ENCODE data around the gene ST14. TPM values are rescaled to one million over a fixed set of nuclear protein-coding genes. Genes with fewer than 3 reads are reported as not detected.

The ST14 gene
- polyA plus RNA-seq, 3 donors, result 13.3 to 36.0 (median 23.6) TPM

DNA sequence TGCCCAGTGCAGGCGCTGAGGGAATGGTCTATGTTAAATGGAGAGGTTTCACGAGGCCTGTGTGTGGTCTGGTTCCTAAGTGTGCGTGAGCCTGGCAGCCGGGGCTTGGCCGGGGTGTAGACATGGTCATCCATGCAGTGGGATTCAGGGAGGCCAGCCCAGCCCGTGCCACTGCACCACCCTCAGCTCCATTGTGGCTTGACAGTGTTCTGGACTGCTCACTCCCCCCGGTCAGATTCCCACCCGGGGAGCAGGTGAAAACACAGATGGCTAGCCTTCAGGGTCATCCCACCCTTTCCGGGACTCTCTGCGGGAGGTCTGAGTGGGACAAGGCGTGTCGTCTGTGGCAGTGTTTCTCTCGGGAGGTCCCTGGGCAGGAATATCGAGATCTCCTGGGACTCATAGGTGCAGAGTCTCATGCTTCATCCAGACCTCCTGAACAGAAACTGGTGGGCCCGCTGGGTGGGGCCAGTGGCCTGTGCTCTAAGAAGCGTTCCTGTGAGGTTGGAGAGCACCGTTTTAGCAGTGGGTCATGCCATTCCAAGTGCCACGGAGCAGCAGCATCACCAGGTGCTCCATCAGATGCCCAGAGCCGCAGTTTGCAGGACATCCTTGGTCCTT is 52.3 kb downstream of the ST14 start:
- Histone ChIP-seq H3K27ac (ENCODE audit: low read depth in 1 of 2, low read length in 2 of 2) (no peak overlapping the region), H4K20me1 (ENCODE audit: insufficient read depth, low read length) (peaks cover 4% of the 10 kb centered on the region), H3K79me2 (ENCODE audit: insufficient read depth, low read length) (no peaks in the 10 kb centered on the region), H2AFZ (ENCODE audit: insufficient read depth, low read depth, low read length, poor library complexity, severe bottlenecking) (no peak overlapping the region), H3K9ac (ENCODE audit: insufficient read depth, low read length, poor library complexity, severe bottlenecking) (no peak overlapping the region), H3K4me2 (replicated peaks; ENCODE audit: extremely low read depth, low read length, poor library complexity, severe bottlenecking) (no peak overlapping the region), H3K9me3 (replicated peaks in 1 of 2; ENCODE audit: control insufficient read depth in 1 of 2, insufficient read depth in 1 of 2, low read length in 2 of 2) (no peaks in the 10 kb centered on the region), H3K4me3 (replicated peaks in 1 of 3; ENCODE audit: low read depth in 2 of 3, low read length in 3 of 3) (no peak overlapping the region), H3K36me3 (replicated peaks in 1 of 2; ENCODE audit: control insufficient read depth in 1 of 2, insufficient read depth in 2 of 2, low read length in 2 of 2) (peaks cover 18 to 32% of the 10 kb centered on the region in 2 donors), H3K27me3 (ENCODE audit: control insufficient read depth in 2 of 2, insufficient read depth in 2 of 2, low read length in 2 of 2) (no peaks in the 10 kb centered on the region), H3K4me1 (ENCODE audit: control insufficient read depth in 1 of 2, insufficient read depth in 2 of 2, low read length in 2 of 2) (peaks cover 3 to 6% of the 10 kb centered on the region in 2 donors)
- intact Hi-C loops (cut with micrococcal nuclease), result loop anchor here in 1 of 2 donors (5.0 kb wide), 1 partner anchor 650 kb away; no protein-coding TSS in a partner anchor
- Mint-ChIP-seq H3K4me3 (no peak overlapping the region), H3K4me1 (peaks cover 2% of the 10 kb centered on the region), H3K27me3 (ENCODE audit: low read depth in 3 of 3) (peaks cover 1 to 5% (median 3%) of the 10 kb centered on the region in 3 donors), H3K36me3 (peaks cover 41 to 42% of the 10 kb centered on the region in 2 donors), H3K27ac (peak overlapping the region in 1 of 7 donors; percentile 13), H3K9me3 (peaks cover 0 to 2% (median 0%) of the 10 kb centered on the region in 7 donors)
- TF ChIP-seq, protein P1, sequence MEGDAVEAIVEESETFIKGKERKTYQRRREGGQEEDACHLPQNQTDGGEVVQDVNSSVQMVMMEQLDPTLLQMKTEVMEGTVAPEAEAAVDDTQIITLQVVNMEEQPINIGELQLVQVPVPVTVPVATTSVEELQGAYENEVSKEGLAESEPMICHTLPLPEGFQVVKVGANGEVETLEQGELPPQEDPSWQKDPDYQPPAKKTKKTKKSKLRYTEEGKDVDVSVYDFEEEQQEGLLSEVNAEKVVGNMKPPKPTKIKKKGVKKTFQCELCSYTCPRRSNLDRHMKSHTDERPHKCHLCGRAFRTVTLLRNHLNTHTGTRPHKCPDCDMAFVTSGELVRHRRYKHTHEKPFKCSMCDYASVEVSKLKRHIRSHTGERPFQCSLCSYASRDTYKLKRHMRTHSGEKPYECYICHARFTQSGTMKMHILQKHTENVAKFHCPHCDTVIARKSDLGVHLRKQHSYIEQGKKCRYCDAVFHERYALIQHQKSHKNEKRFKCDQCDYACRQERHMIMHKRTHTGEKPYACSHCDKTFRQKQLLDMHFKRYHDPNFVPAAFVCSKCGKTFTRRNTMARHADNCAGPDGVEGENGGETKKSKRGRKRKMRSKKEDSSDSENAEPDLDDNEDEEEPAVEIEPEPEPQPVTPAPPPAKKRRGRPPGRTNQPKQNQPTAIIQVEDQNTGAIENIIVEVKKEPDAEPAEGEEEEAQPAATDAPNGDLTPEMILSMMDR (IDR thresholded peaks at IDR 0.05), result no peak
- DNase-seq, result no peak
- 96% methylated on average over 19 of the region's 19 CpGs for WGBS (ENCODE audit: insufficient coverage)

DNA sequence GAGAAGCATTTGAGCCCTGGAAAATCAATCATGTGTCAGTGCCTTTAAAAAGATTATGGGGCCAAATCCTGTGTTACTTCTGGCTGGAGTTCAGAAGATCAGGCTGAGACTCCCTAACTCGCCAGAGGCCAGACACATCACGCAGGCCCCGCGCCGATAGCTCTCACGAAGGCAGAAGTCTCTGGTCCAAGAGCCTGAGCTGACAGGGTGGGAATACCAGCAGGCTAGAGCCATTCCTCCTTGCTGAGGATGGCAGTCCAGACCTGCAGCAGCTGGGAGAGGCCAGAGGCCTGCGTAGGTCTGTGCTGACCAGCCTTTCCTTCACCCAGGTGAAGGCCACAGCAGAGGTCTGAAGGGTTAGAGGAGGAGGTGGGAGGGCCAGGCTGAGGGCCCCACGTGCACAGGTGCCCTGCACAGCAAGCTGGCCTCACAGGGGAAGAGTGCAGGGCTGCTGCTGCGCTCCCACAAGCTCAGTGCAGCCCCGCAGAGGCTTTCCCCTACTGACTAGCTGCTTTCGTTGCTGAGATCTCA is 52.9 kb downstream of the ST14 start:
- Mint-ChIP-seq H3K4me1 (peaks cover 2% of the 10 kb centered on the region), H3K27ac (no peak overlapping the region), H3K4me3 (no peak overlapping the region), H3K27me3 (ENCODE audit: low read depth in 3 of 3) (peaks cover 1 to 5% (median 3%) of the 10 kb centered on the region in 3 donors), H3K9me3 (peaks cover 0 to 2% (median 0%) of the 10 kb centered on the region in 7 donors), H3K36me3 (peaks cover 39 to 40% of the 10 kb centered on the region in 2 donors)
- WGBS (ENCODE audit: insufficient coverage), result 95% methylated on average over 8 of the region's 11 CpGs
- Histone ChIP-seq H3K9ac (ENCODE audit: insufficient read depth, low read length, poor library complexity, severe bottlenecking) (no peak overlapping the region), H3K4me1 (ENCODE audit: control insufficient read depth in 1 of 2, insufficient read depth in 2 of 2, low read length in 2 of 2) (peaks cover 3 to 6% of the 10 kb centered on the region in 2 donors), H3K4me3 (replicated peaks in 1 of 3; ENCODE audit: low read depth in 2 of 3, low read length in 3 of 3) (no peak overlapping the region), H3K9me3 (replicated peaks in 1 of 2; ENCODE audit: control insufficient read depth in 1 of 2, insufficient read depth in 1 of 2, low read length in 2 of 2) (no peaks in the 10 kb centered on the region), H2AFZ (ENCODE audit: insufficient read depth, low read depth, low read length, poor library complexity, severe bottlenecking) (no peak overlapping the region), H3K79me2 (ENCODE audit: insufficient read depth, low read length) (no peaks in the 10 kb centered on the region), H3K36me3 (replicated peaks in 1 of 2; ENCODE audit: control insufficient read depth in 1 of 2, insufficient read depth in 2 of 2, low read length in 2 of 2) (peaks cover 16 to 29% of the 10 kb centered on the region in 2 donors), H4K20me1 (ENCODE audit: insufficient read depth, low read length) (peaks cover 4% of the 10 kb centered on the region), H3K27me3 (ENCODE audit: control insufficient read depth in 2 of 2, insufficient read depth in 2 of 2, low read length in 2 of 2) (no peaks in the 10 kb centered on the region), H3K4me2 (replicated peaks; ENCODE audit: extremely low read depth, low read length, poor library complexity, severe bottlenecking) (no peak overlapping the region), H3K27ac (ENCODE audit: low read depth in 1 of 2, low read length in 2 of 2) (no peak overlapping the region)
- no peak for DNase-seq
- intact Hi-C loops (cut with micrococcal nuclease), result loop anchor here in 1 of 2 donors (5.0 kb wide), 1 partner anchor 650 kb away; no protein-coding TSS in a partner anchor
- TF ChIP-seq, protein P1 (IDR thresholded peaks at IDR 0.05), result no peak

Measured in CD14-positive monocyte (primary cell).